ENCODE data around the gene MACF1. TPM values are rescaled to one million over a fixed set of nuclear protein-coding genes. Genes with fewer than 3 reads are reported as not detected.
"Not testable (repeated sequence)": the region's sequence is repeated elsewhere in the genome, so short reads cannot be mapped to it uniquely, and the experiment has no call there.

MACF1 gene
- total RNA-seq, 5 donors from 2014 or later (not counting 1 experiment from before 2014, with no cell fraction given) = 232 to 596 (median 258) TPM

DNA sequence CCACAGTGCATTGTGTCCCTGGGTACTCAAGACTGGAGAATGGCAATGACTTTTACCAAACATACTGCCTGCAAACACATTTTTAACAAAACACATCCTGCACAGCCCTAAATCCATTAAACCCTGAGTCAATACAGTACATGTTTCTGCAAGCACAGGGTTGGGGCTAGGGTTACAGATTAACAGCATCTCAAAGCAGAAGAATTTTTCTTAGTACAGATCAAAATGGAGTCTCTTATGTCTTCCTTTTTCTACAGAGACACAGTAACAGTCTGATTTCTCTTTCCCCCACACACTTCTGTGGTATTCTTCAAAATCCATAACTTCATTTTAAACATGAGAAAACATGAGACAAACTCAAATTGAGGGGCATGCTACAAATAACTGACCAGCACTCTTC, 300.8 kb downstream of the MACF1 start:
- Mint-ChIP-seq H3K4me3 (no peak overlapping the region), H3K36me3 (no peaks in the 10 kb centered on the region), H3K27me3 (peaks cover 0 to 4% of the 10 kb centered on the region in 2 donors), H3K27ac (no peak overlapping the region), H3K4me1 (peaks cover 5 to 16% (median 12%) of the 10 kb centered on the region in 3 donors), H3K9me3 (no peaks in the 10 kb centered on the region)
- Histone ChIP-seq H3K9me3 (no peaks in the 10 kb centered on the region), H3K27me3 (replicated peaks in 1 of 2; ENCODE audit: control insufficient read depth in 2 of 2, extremely low read depth in 1 of 2, insufficient read depth in 2 of 2, low read length in 1 of 2) (peaks cover 0 to 9% of the 10 kb centered on the region in 2 experiments), H3K4me3 (ENCODE audit: control insufficient read depth in 1 of 2, extremely low read depth in 1 of 2, low read length in 1 of 2) (no peak overlapping the region), H3K4me1 (ENCODE audit: control insufficient read depth in 1 of 2, extremely low read depth in 1 of 2, insufficient read depth in 2 of 2, low read length in 2 of 2) (peaks cover 0 to 14% of the 10 kb centered on the region in 2 experiments), H3K36me3 (ENCODE audit: control insufficient read depth in 2 of 2, extremely low read depth in 1 of 2, insufficient read depth in 1 of 2, low read length in 1 of 2) (no peaks in the 10 kb centered on the region), H3K27ac (ENCODE audit: low read length) (no peak overlapping the region)
- ChIA-PET CTCF (no interaction called here), POLR2A (no interaction called here)
- no peak for ATAC-seq (replicated peaks in 1 of 4)
- DNase-seq = no peak

DNA sequence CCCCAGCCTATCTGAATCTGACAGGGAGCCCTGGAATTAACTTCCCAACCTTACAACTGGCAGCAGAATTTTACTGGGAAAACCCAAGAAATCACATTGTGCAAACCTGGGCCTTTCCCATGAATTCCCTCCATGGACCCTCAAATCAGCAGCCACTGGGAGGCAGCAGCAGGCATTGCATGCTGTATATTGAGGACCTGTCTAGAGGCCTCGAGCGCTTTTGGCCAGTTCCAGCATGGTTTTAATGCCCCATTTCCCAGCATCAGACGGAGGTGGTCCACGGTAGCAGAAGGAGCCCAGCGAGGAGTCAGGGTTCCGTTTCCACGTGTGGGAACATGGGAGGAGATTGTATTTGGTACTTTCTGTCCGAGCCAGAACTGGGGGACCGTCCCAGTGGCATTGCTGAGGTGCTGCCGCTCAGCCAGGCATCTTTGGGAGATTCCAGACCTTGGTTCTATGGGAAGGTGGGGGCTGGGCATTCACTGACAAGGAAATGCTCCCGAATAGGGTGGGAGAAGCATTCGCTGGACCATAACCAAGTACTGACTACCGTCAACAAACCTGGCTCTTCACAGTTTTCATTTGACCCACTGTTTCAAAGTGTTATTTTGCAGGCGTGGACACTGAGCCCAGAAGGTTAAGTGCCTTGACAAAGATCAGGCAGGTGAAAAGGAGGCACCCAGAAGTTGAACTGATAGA, 302.9 kb downstream of the MACF1 start:
- Mint-ChIP-seq H3K4me1 (peaks cover 5 to 20% (median 15%) of the 10 kb centered on the region in 3 donors), H3K27ac (no peak overlapping the region), H3K9me3 (no peaks in the 10 kb centered on the region), H3K36me3 (no peaks in the 10 kb centered on the region), H3K27me3 (peaks cover 0 to 4% of the 10 kb centered on the region in 2 donors), H3K4me3 (no peak overlapping the region)
- no peaks in the 10 kb centered on the region for H3K36me3 ChIP-seq (ENCODE audit: control insufficient read depth in 2 of 2, extremely low read depth in 1 of 2, insufficient read depth in 1 of 2, low read length in 1 of 2)
- H3K27ac ChIP-seq (ENCODE audit: low read length) = no peak overlapping the region
- peaks cover 0 to 20% of the 10 kb centered on the region in 2 experiments for H3K4me1 ChIP-seq (ENCODE audit: control insufficient read depth in 1 of 2, extremely low read depth in 1 of 2, insufficient read depth in 2 of 2, low read length in 2 of 2)
- ChIA-PET CTCF (no interaction called here), POLR2A (no interaction called here)
- WGBS (ENCODE audit: insufficient coverage) = 88% methylated on average over 14 of the region's 14 CpGs
- no peak for ATAC-seq (replicated peaks in 1 of 4)
- no peaks in the 10 kb centered on the region for H3K9me3 ChIP-seq
- no peak overlapping the region for H3K4me3 ChIP-seq (ENCODE audit: control insufficient read depth in 1 of 2, extremely low read depth in 1 of 2, low read length in 1 of 2)
- DNase-seq = no peak
- peaks cover 0 to 13% of the 10 kb centered on the region in 2 experiments for H3K27me3 ChIP-seq (replicated peaks in 1 of 2; ENCODE audit: control insufficient read depth in 2 of 2, extremely low read depth in 1 of 2, insufficient read depth in 2 of 2, low read length in 1 of 2)

DNA sequence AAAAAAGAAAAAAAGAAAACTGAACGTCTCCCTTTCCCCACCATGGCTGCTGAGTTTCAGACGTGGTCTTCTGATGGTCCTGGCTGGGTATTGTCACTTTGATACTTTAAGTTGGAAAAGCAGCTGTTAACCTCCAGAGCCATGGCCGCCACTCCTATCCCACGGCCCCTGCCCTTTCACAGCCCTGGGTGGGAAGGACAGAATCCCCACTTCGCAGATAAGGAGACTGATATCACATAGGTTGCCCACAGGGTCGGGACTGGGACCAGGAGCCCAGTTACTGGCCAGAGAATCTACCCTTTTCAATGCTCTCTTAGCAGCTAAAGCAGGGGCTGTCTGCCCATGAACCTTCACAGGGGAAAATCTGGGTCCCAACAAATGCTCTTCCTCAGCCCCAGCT, 303.8 kb downstream of the MACF1 start:
- H3K27me3 ChIP-seq (replicated peaks in 1 of 2; ENCODE audit: control insufficient read depth in 2 of 2, extremely low read depth in 1 of 2, insufficient read depth in 2 of 2, low read length in 1 of 2) = peaks cover 0 to 13% of the 10 kb centered on the region in 2 experiments
- DNase-seq (no peak), ATAC-seq (replicated peaks in 1 of 4) (no peak)
- Mint-ChIP-seq H3K27me3 (peaks cover 0 to 4% of the 10 kb centered on the region in 2 donors), H3K4me3 (no peak overlapping the region), H3K4me1 (peaks cover 5 to 20% (median 15%) of the 10 kb centered on the region in 3 donors), H3K36me3 (no peaks in the 10 kb centered on the region), H3K27ac (peak overlapping the region in 1 of 2 donors; percentile 36), H3K9me3 (no peaks in the 10 kb centered on the region)
- ChIA-PET CTCF (interaction anchor here in 1 of 2 donors (0.6 kb wide), 1 partner anchor 14 kb away, joined by 5 read pairs; no protein-coding TSS in a partner anchor), POLR2A (no interaction called here)
- 77% methylated on average over 4 of the region's 6 CpGs for WGBS (ENCODE audit: insufficient coverage)
- peaks cover 0 to 20% of the 10 kb centered on the region in 2 experiments for H3K4me1 ChIP-seq (ENCODE audit: control insufficient read depth in 1 of 2, extremely low read depth in 1 of 2, insufficient read depth in 2 of 2, low read length in 2 of 2)
- H3K36me3 ChIP-seq (ENCODE audit: control insufficient read depth in 2 of 2, extremely low read depth in 1 of 2, insufficient read depth in 1 of 2, low read length in 1 of 2) = no peaks in the 10 kb centered on the region
- H3K9me3 ChIP-seq = no peaks in the 10 kb centered on the region
- no peak overlapping the region for H3K4me3 ChIP-seq (ENCODE audit: control insufficient read depth in 1 of 2, extremely low read depth in 1 of 2, low read length in 1 of 2)
- H3K27ac ChIP-seq (ENCODE audit: low read length) = no peak overlapping the region

DNA sequence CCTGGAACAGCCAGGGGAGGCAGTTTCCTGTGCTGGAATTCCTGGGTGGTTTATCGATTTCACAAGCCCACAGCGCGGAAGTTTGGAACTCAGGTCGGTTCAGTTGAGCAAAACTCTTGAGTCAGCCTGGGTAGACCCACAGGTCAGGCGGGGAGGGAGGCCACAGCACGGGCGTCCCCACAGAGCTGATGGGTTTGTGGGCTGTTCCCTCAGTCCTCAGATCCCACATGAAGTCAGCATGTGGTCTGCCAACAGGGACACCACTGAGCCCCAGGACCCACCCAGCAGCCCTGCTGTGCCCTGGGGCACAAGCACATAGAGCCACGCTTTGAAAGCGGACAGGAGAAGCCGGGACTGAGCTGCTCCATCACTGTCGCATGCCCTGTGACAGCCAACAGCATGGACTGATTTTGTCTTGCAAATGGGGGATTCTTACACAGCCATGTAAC, 304.4 kb downstream of the MACF1 start:
- H3K9me3 ChIP-seq = no peaks in the 10 kb centered on the region
- DNase-seq (no peak), ATAC-seq (replicated peaks in 1 of 4) (peak in 2 of 4 experiments; percentile 18 to 21)
- ChIA-PET CTCF (no interaction called here), POLR2A (no interaction called here)
- peaks cover 0 to 4% of the 10 kb centered on the region in 2 donors for H3K27me3 Mint-ChIP-seq
- H3K4me1 ChIP-seq (ENCODE audit: control insufficient read depth in 1 of 2, extremely low read depth in 1 of 2, insufficient read depth in 2 of 2, low read length in 2 of 2) = peaks cover 0 to 20% of the 10 kb centered on the region in 2 experiments
- peaks cover 0 to 13% of the 10 kb centered on the region in 2 experiments for H3K27me3 ChIP-seq (replicated peaks in 1 of 2; ENCODE audit: control insufficient read depth in 2 of 2, extremely low read depth in 1 of 2, insufficient read depth in 2 of 2, low read length in 1 of 2)
- H3K27ac ChIP-seq (ENCODE audit: low read length) = no peak overlapping the region
- H3K4me1 Mint-ChIP-seq = peaks cover 5 to 20% (median 15%) of the 10 kb centered on the region in 3 donors
- 56% methylated on average over 9 of the region's 11 CpGs for WGBS (ENCODE audit: insufficient coverage)
- no peak overlapping the region for H3K27ac Mint-ChIP-seq
- no peaks in the 10 kb centered on the region for H3K9me3 Mint-ChIP-seq
- H3K36me3 Mint-ChIP-seq = no peaks in the 10 kb centered on the region
- no peaks in the 10 kb centered on the region for H3K36me3 ChIP-seq (ENCODE audit: control insufficient read depth in 2 of 2, extremely low read depth in 1 of 2, insufficient read depth in 1 of 2, low read length in 1 of 2)
- H3K4me3 ChIP-seq (ENCODE audit: control insufficient read depth in 1 of 2, extremely low read depth in 1 of 2, low read length in 1 of 2) = no peak overlapping the region
- no peak overlapping the region for H3K4me3 Mint-ChIP-seq

DNA sequence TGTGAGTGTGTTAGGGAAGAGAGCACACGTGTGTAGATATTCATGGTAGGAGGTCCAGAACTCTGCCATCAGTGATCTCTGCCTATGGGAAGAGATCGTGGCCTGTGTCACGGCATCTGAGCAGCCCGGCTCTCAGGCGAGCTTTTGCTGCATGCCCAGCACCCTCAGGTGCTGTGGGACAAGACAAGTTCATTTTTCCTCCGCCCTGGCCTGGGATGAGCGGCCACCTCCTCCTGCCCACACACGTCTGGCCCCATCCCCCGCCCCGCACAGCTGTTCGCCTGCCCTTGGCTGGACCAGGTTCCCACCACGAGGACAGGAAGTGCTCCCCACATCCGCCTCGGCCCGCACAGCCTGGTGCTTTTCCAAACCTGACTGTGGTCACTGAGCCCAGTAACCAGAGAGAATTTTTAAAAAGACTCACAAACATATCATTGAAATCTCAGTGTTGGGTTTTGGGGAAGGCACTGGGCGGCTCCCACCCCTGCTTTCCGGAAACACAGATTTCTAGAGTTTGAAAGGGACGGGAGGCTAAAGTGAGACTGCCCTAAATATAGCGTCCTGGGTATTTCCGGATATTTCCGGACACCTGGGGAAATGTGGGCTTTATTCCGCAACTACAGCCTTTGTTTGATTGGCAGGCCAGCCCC, 305.0 kb downstream of the MACF1 start:
- no peak overlapping the region for H3K27ac ChIP-seq (ENCODE audit: low read length)
- Mint-ChIP-seq H3K4me1 (peaks cover 5 to 20% (median 15%) of the 10 kb centered on the region in 3 donors), H3K27ac (peak overlapping the region; percentile 56 to 62), H3K9me3 (no peaks in the 10 kb centered on the region), H3K36me3 (no peaks in the 10 kb centered on the region), H3K27me3 (peaks cover 0 to 4% of the 10 kb centered on the region in 2 donors), H3K4me3 (peak overlapping the region; percentile 10 to 46 (median 23))
- 23% methylated on average over 13 of the region's 22 CpGs for WGBS (ENCODE audit: insufficient coverage)
- CTCF ChIA-PET = no interaction called here
- H3K4me3 ChIP-seq (ENCODE audit: control insufficient read depth in 1 of 2, extremely low read depth in 1 of 2, low read length in 1 of 2) = no peak overlapping the region
- no peaks in the 10 kb centered on the region for H3K36me3 ChIP-seq (ENCODE audit: control insufficient read depth in 2 of 2, extremely low read depth in 1 of 2, insufficient read depth in 1 of 2, low read length in 1 of 2)
- no peak for DNase-seq
- H3K27me3 ChIP-seq (replicated peaks in 1 of 2; ENCODE audit: control insufficient read depth in 2 of 2, extremely low read depth in 1 of 2, insufficient read depth in 2 of 2, low read length in 1 of 2) = peaks cover 0 to 13% of the 10 kb centered on the region in 2 experiments
- H3K9me3 ChIP-seq = no peaks in the 10 kb centered on the region
- ATAC-seq (replicated peaks in 1 of 4) = peak in 2 of 4 experiments; percentile 29 to 47
- peaks cover 0 to 20% of the 10 kb centered on the region in 2 experiments for H3K4me1 ChIP-seq (ENCODE audit: control insufficient read depth in 1 of 2, extremely low read depth in 1 of 2, insufficient read depth in 2 of 2, low read length in 2 of 2)
- POLR2A ChIA-PET = no interaction called here

DNA sequence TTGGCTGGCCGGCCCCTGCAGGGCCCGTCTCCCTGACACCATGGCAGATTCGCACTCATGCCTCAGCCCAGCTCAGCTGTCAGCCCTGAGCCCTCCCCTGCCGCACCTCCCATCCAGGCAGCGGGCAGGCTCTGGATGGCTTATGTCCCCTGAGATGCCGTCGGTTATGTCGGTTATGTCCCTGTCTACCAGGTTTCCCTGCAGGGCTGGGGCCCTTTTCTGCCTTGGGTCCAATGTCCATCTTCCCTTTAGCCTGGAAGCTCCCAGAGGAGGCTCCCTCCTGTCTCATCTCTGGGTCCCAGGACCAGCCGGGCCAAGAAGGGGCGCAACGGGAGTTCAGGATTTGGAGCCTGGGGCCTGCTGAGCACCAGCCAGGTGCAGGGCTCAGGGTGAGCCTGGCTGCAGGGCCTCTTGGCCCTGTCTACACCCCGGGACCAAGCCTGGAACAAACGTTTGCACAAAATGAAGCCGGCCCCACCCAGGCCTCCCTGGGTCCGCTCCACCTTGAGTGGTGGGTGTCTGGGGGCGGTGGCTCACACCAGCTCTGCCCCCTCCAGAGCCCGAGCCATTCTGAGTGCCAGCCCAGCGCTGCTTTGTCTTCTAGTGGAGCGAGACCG, 306.2 kb downstream of the MACF1 start:
- H3K9me3 Mint-ChIP-seq; CTCF ChIA-PET; H3K27me3 Mint-ChIP-seq; H3K9me3 ChIP-seq; POLR2A ChIA-PET; H3K4me3 Mint-ChIP-seq; H3K36me3 Mint-ChIP-seq; H3K27ac Mint-ChIP-seq; ATAC-seq (replicated peaks in 1 of 4); H3K36me3 ChIP-seq (ENCODE audit: control insufficient read depth in 2 of 2, extremely low read depth in 1 of 2, insufficient read depth in 1 of 2, low read length in 1 of 2); H3K27ac ChIP-seq (ENCODE audit: low read length); DNase-seq; H3K4me3 ChIP-seq (ENCODE audit: control insufficient read depth in 1 of 2, extremely low read depth in 1 of 2, low read length in 1 of 2): not testable (repeated sequence)
- Histone ChIP-seq H3K4me1 (ENCODE audit: control insufficient read depth in 1 of 2, extremely low read depth in 1 of 2, insufficient read depth in 2 of 2, low read length in 2 of 2) (peaks cover 0 to 20% of the 10 kb centered on the region in 2 experiments), H3K27me3 (replicated peaks in 1 of 2; ENCODE audit: control insufficient read depth in 2 of 2, extremely low read depth in 1 of 2, insufficient read depth in 2 of 2, low read length in 1 of 2) (peaks cover 0 to 13% of the 10 kb centered on the region in 2 experiments)
- peaks cover 5 to 22% (median 17%) of the 10 kb centered on the region in 3 donors for H3K4me1 Mint-ChIP-seq
- 95% methylated on average over 11 of the region's 20 CpGs for WGBS (ENCODE audit: insufficient coverage)
